GM13976 (cell line): ENCODE data around the gene TMEM51.

ENCODE experiments used
- DNase-seq: peaks from one replicate; pipeline ENCODE4 v3.0.0; 2012; ENCODE audit warnings: low spot score
- in situ Hi-C: fragments of 300-500 bp; cut with MboI; formaldehyde crosslinking; loops from one replicate; pipeline ENCODE4 v1.12.0; 2022; ENCODE audit warnings: low sequenced_read_pairs, mixed read lengths, inconsistent platforms; ENCODE audit not compliant: unreplicated experiment
- TF ChIP-seq, protein P1 (sequence below): IDR thresholded peaks from 2 replicates; pipeline ENCODE4 v1.5.1; 2012; ENCODE audit warnings: borderline replicate concordance, mild to moderate bottlenecking; ENCODE audit not compliant: insufficient read depth; ENCODE audit errors: extremely low read depth, missing control alignments, control extremely low read depth

TMEM51 gene

DNA sequence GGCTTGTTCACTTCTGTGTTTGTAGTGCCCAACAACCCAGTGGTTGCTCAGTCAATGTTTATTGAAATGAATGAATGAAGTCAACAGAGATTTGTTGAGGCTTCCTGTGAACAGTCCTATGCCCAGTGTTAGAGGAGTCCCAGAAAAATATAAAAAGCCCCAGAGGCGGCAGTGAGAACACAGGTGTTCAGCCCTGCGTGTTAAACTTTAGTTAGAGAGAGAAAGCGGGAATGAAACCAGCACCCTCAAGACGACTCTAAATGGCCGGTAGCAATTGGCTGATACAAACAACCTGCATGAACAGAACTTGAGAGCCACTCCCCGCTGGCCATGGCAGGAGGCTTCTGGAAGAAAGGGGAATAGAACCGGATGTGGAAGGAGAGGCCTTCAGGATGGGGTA lies 22.6 kb downstream of the TMEM51 start:
- TF ChIP-seq, protein P1, sequence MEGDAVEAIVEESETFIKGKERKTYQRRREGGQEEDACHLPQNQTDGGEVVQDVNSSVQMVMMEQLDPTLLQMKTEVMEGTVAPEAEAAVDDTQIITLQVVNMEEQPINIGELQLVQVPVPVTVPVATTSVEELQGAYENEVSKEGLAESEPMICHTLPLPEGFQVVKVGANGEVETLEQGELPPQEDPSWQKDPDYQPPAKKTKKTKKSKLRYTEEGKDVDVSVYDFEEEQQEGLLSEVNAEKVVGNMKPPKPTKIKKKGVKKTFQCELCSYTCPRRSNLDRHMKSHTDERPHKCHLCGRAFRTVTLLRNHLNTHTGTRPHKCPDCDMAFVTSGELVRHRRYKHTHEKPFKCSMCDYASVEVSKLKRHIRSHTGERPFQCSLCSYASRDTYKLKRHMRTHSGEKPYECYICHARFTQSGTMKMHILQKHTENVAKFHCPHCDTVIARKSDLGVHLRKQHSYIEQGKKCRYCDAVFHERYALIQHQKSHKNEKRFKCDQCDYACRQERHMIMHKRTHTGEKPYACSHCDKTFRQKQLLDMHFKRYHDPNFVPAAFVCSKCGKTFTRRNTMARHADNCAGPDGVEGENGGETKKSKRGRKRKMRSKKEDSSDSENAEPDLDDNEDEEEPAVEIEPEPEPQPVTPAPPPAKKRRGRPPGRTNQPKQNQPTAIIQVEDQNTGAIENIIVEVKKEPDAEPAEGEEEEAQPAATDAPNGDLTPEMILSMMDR, result no peak
- in situ Hi-C loops, result no loop called here
- DNase-seq, result no peak

DNA sequence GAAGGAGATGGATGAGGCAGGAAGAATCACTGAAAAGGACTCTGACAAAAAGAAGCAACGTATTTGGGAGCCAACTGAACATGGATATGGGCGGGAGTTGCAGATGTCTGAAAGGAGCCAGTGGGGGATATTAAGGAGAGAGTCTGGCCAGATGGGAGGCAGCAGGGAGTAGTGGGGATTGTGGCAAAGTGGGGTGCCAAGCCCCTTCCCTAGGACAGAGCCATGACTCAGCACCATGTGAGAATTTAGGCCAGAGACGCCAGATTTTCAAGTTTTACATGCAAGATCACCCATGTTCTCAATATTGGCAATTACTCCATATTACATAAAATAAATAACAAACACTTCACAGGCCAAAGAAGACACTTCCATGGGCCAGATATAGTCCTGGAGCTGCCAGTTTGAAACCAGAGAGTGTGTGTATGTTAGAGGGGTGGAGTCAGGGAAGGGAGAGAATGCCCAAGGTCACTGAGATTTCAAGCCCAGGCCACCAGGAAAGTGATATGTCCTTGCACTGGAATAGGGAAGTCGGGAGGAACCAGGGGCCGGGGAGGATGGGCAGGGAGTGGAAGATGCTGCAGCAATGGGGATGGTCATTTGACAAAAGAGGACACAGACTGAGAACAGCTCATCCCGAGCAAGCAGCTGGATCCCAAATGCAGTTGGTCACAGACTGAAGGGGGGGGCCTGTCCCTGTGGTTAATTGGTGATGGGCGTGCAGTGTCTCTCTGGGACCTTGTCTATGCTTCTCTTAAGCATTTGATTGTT lies 23.5 kb downstream of the TMEM51 start:
- in situ Hi-C loops, result no loop called here

DNA sequence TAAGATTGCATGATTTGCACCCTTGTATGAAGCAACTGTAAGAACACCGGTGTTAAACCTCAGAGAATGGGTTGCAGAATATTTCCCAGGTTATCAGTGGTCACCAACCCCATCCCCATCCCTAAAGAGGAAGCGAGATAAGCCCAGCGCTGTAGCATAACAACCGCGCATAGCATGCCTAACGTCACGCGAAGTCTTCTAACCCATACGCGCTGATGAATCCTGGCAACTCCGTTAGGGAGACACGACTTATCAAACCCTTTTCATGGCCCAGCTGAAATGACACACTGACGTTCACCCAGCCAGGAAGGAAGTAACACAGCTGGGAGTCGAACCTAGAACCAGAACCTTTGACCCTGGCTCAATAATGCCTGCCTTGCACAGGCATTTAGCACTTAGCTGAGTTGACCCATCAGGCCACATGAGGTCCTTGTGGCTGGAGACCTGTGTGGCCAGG lies 24.2 kb downstream of the TMEM51 start:
- no peak for DNase-seq
- in situ Hi-C loops, result no loop called here
- TF ChIP-seq, protein P1, result no peak

More for the DNA sequence above, 23.5 kb downstream of the TMEM51 start:
- no peak for DNase-seq
- TF ChIP-seq, protein P1, result no peak

DNA sequence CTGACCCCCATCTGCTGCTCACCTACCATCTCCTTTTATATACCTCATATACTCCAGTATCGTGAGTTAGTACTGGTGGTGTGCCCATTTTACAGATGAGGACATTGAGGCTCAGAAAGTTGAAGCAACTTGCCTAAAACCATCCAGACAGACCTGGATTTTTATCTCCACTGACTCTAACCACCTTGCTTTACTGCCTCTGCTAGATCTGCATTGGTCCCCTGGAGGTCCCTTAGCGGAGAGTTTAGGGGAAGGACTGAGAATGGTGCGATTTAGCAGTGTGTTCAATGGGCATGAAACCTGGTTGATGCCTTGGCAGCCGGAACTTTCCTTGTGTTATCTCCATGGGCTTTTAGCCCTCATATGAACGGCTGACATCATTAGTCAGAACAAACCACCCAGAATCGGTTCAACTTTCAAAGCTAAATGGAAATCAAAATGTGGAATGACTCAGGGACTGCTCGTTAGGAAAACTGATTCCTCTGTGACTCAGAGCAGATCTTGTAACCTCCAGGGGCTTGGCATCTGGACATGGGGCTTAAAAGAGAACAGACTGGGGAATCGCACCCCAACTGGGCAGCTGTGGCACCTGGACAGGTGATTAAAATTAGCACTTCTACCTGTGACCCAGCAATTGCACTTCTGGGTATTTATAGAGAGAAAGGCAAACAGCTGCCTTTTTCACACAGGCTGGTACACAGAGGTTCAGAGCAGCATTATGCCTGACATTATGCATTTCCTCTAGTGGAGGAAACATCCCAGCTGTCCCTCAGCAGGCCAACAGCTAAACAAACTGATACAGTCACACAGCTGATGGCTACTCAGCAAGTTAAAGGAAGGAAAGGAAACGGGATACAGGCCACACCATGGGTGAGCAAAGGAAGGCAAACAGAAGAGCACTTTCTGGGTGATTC lies 25.3 kb downstream of the TMEM51 start:
- in situ Hi-C loops, result no loop called here
- no peak for DNase-seq
- TF ChIP-seq, protein P1, result no peak

DNA sequence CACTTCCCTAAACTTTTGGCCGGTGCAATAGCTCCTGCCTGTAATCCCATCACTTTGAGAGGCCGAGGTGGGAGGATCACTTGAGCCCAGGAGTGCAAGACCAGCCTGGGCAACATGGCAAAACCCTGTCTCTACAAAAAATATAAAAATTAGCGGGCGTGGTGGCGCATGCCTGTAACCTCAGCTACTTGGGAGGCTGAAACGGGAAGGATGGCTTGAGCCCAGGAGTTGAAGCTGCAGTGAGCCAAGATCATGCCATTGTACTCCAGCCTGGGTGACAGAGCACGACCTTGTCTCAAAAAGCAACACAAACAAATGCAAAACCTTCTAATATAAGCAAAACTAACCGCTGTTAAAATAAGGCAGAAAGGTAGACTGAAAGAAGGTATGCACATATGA lies 25.9 kb downstream of the TMEM51 start:
- TF ChIP-seq, protein P1, result no peak
- in situ Hi-C loops, result no loop called here
- DNase-seq, result no peak

DNA sequence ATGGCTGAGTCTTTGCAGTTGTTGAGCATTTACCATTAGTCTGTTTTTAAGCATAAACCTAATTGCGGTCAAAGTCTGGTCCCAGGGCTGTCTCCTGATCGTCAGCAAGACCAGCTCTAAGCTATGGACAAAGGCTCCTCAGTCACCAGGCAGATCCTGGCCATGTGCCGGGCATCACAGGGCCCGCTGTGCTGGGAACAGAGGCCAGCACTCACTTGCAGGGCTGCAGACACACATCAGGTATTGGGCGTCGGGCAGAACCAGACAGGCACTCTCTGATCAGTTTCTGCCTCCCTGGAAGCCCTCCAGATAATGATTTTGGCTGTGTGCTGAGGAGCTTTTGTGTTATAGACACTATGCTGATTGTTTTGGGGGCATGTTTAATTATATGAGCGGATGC lies 26.6 kb downstream of the TMEM51 start:
- TF ChIP-seq, protein P1, result no peak
- in situ Hi-C loops, result no loop called here
- no peak for DNase-seq
